C4-2B (cell line): ENCODE measurements around the gene NLRC5.

Experiments
- ZFX ChIP-seq: fragments of 450-650 bp; IDR thresholded peaks from 2 replicates; pipeline ENCODE4 v1.6.1; 2017
- TF ChIP-seq, protein P1 (sequence below): fragments of 450-650 bp; conservative IDR thresholded peaks from 2 replicates; pipeline ENCODE4 v1.5.1; 2017; ENCODE audit warnings: mild to moderate bottlenecking

DNA sequence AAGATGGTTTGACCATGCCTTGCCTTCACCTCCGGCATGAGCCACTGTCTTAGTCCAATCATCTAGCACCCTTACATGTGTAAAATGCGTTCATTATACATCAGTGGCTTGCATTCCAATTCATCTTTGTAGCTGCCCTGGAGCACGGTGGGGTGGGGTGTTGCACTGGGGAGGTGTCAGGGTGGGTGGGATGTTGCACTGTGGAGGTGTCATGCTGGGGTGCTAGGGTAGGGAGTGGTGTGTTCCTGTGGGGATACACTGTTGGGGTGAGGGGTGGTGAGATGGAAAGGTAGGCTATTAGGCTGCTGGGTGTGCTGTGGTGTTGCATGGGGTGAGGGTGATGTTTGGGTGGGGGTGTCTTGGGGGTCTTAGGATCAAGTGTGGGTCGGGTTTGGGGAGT lies 47.0 kb downstream of the NLRC5 start:
- TF ChIP-seq, protein P1, sequence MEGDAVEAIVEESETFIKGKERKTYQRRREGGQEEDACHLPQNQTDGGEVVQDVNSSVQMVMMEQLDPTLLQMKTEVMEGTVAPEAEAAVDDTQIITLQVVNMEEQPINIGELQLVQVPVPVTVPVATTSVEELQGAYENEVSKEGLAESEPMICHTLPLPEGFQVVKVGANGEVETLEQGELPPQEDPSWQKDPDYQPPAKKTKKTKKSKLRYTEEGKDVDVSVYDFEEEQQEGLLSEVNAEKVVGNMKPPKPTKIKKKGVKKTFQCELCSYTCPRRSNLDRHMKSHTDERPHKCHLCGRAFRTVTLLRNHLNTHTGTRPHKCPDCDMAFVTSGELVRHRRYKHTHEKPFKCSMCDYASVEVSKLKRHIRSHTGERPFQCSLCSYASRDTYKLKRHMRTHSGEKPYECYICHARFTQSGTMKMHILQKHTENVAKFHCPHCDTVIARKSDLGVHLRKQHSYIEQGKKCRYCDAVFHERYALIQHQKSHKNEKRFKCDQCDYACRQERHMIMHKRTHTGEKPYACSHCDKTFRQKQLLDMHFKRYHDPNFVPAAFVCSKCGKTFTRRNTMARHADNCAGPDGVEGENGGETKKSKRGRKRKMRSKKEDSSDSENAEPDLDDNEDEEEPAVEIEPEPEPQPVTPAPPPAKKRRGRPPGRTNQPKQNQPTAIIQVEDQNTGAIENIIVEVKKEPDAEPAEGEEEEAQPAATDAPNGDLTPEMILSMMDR = no peak
- TF ChIP-seq ZFX = no peak
